Upper lobe of left lung (tissue), 4 donors: ENCODE data around the gene LRRC43.

Experiments used
- POLR2A ChIP-seq, 4 donors: fragments of 450-650 bp; IDR thresholded peaks; one replicate each; pipeline ENCODE4 v1.5.1; 2016 to 2017; ENCODE audit warnings: antibody characterized with exemption in 4 of 4, mild to moderate bottlenecking in 2 of 4
- TF ChIP-seq, protein P1 (sequence below), 6 experiments: fragments of 450-650 bp in 4 of 6; fragments of 200-600 bp in 2 of 6; sonication (generic) in 2 of 6; IDR thresholded peaks; one replicate each; pipeline ENCODE4 v1.5.1; 2016 to 2019; ENCODE audit warnings: antibody characterized with exemption in 6 of 6

DNA sequence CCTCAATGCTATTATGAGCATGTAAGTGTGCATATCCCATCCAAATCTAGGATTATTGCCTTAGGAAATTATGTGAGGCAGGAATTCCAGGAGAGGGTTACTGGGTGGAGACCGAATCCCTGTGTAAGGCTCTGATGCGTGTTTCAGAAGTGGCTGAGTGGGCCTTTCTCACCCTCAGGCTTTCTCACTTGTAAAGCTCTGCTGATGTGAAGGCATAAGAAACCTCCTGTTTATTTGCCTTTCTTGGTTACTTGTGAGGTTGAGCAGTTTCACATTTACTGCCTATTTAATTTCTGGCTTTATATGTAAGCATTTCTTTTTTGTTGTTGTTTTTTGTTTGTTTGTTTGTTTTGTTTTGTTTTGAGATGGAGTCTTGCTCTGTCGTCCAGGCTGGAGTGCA, 19.9 kb upstream of the LRRC43 start:
- no peak for TF ChIP-seq POLR2A (IDR thresholded peaks at IDR 0.05)
- TF ChIP-seq, protein P1, sequence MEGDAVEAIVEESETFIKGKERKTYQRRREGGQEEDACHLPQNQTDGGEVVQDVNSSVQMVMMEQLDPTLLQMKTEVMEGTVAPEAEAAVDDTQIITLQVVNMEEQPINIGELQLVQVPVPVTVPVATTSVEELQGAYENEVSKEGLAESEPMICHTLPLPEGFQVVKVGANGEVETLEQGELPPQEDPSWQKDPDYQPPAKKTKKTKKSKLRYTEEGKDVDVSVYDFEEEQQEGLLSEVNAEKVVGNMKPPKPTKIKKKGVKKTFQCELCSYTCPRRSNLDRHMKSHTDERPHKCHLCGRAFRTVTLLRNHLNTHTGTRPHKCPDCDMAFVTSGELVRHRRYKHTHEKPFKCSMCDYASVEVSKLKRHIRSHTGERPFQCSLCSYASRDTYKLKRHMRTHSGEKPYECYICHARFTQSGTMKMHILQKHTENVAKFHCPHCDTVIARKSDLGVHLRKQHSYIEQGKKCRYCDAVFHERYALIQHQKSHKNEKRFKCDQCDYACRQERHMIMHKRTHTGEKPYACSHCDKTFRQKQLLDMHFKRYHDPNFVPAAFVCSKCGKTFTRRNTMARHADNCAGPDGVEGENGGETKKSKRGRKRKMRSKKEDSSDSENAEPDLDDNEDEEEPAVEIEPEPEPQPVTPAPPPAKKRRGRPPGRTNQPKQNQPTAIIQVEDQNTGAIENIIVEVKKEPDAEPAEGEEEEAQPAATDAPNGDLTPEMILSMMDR (IDR thresholded peaks at IDR 0.05): no peak
